Measurements from ENCODE around the gene KRT7. TPM values are rescaled to one million over a fixed set of nuclear protein-coding genes. Genes with fewer than 3 reads are reported as not detected.
A peak's percentile ranks its signal among the peaks of the same experiment; 100 is the strongest.
"Not testable (repeated sequence)": the region's sequence is repeated elsewhere in the genome, so short reads cannot be mapped to it uniquely, and the experiment has no call there.

Gene KRT7
- total RNA-seq, 2 donors from 2014 or later = 7.6 to 12.5 TPM

GRCh38 chr12:52246720-52247621 is 13.9 kb downstream of the KRT7 start:
- H3K27me3 Mint-ChIP-seq = peaks cover 9% of the 10 kb centered on the region
- no peaks in the 10 kb centered on the region for H3K36me3 Mint-ChIP-seq (ENCODE audit: low read depth)
- peak overlapping the region; percentile 87 for H3K27ac Mint-ChIP-seq
- ATAC-seq (replicated peaks) = peak; percentile 8
- H3K4me1 Mint-ChIP-seq = peaks cover 38% of the 10 kb centered on the region
- H3K4me3 Mint-ChIP-seq = peak overlapping the region; percentile 92
- H3K9me3 Mint-ChIP-seq = no peaks in the 10 kb centered on the region

GRCh38 chr12:52247622-52248540 is 14.8 kb downstream of the KRT7 start:
- Mint-ChIP-seq H3K9me3 (no peaks in the 10 kb centered on the region), H3K27me3 (peaks cover 9% of the 10 kb centered on the region), H3K4me1 (peaks cover 40% of the 10 kb centered on the region), H3K36me3 (ENCODE audit: low read depth) (no peaks in the 10 kb centered on the region), H3K4me3 (peak overlapping the region; percentile 92), H3K27ac (peak overlapping the region; percentile 87)
- no peak for ATAC-seq (replicated peaks)

GRCh38 chr12:52248541-52249461 is 15.8 kb downstream of the KRT7 start:
- H3K27me3 Mint-ChIP-seq = peaks cover 9% of the 10 kb centered on the region
- no peak for ATAC-seq (replicated peaks)
- no peaks in the 10 kb centered on the region for H3K9me3 Mint-ChIP-seq
- no peak overlapping the region for H3K4me3 Mint-ChIP-seq
- H3K4me1 Mint-ChIP-seq = peaks cover 33% of the 10 kb centered on the region
- H3K27ac Mint-ChIP-seq = peak overlapping the region; percentile 79
- no peaks in the 10 kb centered on the region for H3K36me3 Mint-ChIP-seq (ENCODE audit: low read depth)

GRCh38 chr12:52249511-52250047 is 16.5 kb downstream of the KRT7 start:
- Mint-ChIP-seq H3K27me3 (peaks cover 9% of the 10 kb centered on the region), H3K9me3 (no peaks in the 10 kb centered on the region), H3K4me3 (no peak overlapping the region), H3K36me3 (ENCODE audit: low read depth) (no peaks in the 10 kb centered on the region), H3K27ac (peak overlapping the region; percentile 79), H3K4me1 (peaks cover 26% of the 10 kb centered on the region)
- ATAC-seq (replicated peaks) = no peak

- H3K36me3 Mint-ChIP-seq (ENCODE audit: low read depth) = no peaks in the 10 kb centered on the region
- peaks cover 10% of the 10 kb centered on the region for H3K27me3 Mint-ChIP-seq
- no peak overlapping the region for H3K4me3 Mint-ChIP-seq
- peaks cover 25% of the 10 kb centered on the region for H3K4me1 Mint-ChIP-seq
- H3K9me3 Mint-ChIP-seq = no peaks in the 10 kb centered on the region
- peak overlapping the region; percentile 79 for H3K27ac Mint-ChIP-seq
- no peak for ATAC-seq (replicated peaks)
Observed at GRCh38 chr12:52250048-52250990, 17.3 kb downstream of the KRT7 start.

GRCh38 chr12:52251367-52252051 is 18.5 kb downstream of the KRT7 start:
- peak overlapping the region; percentile 45 for H3K4me3 Mint-ChIP-seq
- ATAC-seq (replicated peaks) = peak; percentile 83
- peaks cover 25% of the 10 kb centered on the region for H3K4me1 Mint-ChIP-seq
- peak overlapping the region; percentile 58 for H3K27ac Mint-ChIP-seq
- no peaks in the 10 kb centered on the region for H3K9me3 Mint-ChIP-seq
- H3K27me3 Mint-ChIP-seq = peaks cover 19% of the 10 kb centered on the region
- no peaks in the 10 kb centered on the region for H3K36me3 Mint-ChIP-seq (ENCODE audit: low read depth)

- H3K36me3 Mint-ChIP-seq (ENCODE audit: low read depth); ATAC-seq (replicated peaks); H3K9me3 Mint-ChIP-seq: not testable (repeated sequence)
- Mint-ChIP-seq H3K27ac (peak overlapping the region; percentile 58), H3K4me1 (peaks cover 21% of the 10 kb centered on the region), H3K4me3 (peak overlapping the region; percentile 45), H3K27me3 (peaks cover 23% of the 10 kb centered on the region)
Observed at GRCh38 chr12:52252175-52252615, 19.2 kb downstream of the KRT7 start.

GRCh38 chr12:52252728-52253343 is 19.8 kb downstream of the KRT7 start:
- no peak overlapping the region for H3K27ac Mint-ChIP-seq
- H3K27me3 Mint-ChIP-seq = peaks cover 28% of the 10 kb centered on the region
- no peaks in the 10 kb centered on the region for H3K9me3 Mint-ChIP-seq
- peaks cover 18% of the 10 kb centered on the region for H3K4me1 Mint-ChIP-seq
- no peak overlapping the region for H3K4me3 Mint-ChIP-seq
- H3K36me3 Mint-ChIP-seq (ENCODE audit: low read depth) = no peaks in the 10 kb centered on the region
- ATAC-seq (replicated peaks) = no peak

GRCh38 chr12:52253391-52254179 is 20.5 kb downstream of the KRT7 start:
- Mint-ChIP-seq H3K4me3 (no peak overlapping the region), H3K9me3 (no peaks in the 10 kb centered on the region)

GRCh38 chr12:52254180-52254964 is 21.3 kb downstream of the KRT7 start:
- Mint-ChIP-seq H3K36me3 (ENCODE audit: low read depth) (no peaks in the 10 kb centered on the region), H3K27me3 (peaks cover 34% of the 10 kb centered on the region), H3K4me1 (peaks cover 16% of the 10 kb centered on the region), H3K9me3 (no peaks in the 10 kb centered on the region), H3K4me3 (no peak overlapping the region), H3K27ac (no peak overlapping the region)
- ATAC-seq (replicated peaks) = no peak

More at GRCh38 chr12:52253391-52254179, 20.5 kb downstream of the KRT7 start:
- H3K4me1 Mint-ChIP-seq = peaks cover 18% of the 10 kb centered on the region
- ATAC-seq (replicated peaks) = no peak
- H3K36me3 Mint-ChIP-seq (ENCODE audit: low read depth) = no peaks in the 10 kb centered on the region
- H3K27me3 Mint-ChIP-seq = peaks cover 31% of the 10 kb centered on the region
- H3K27ac Mint-ChIP-seq = no peak overlapping the region
